Stimulated activated CD4-positive, alpha-beta T cell treated with anti-CD3 and anti-CD28 coated beads, Interleukin-1b, Interleukin-23, amount 100 ng/mL, for 48 hours (primary cell): ENCODE data around the gene MYBPC2.
A peak's percentile ranks its signal among the peaks of the same experiment; 100 is the strongest.

ENCODE experiments used
- DNase-seq: peaks from one replicate; pipeline ENCODE4 v3.0.0-alpha.2; 2020

Gene MYBPC2

GRCh38 chr19:50482271-50482855, 49.7 kb downstream of the MYBPC2 start:
- no peak for DNase-seq

GRCh38 chr19:50482916-50483315, 50.2 kb downstream of the MYBPC2 start:
- no peak for DNase-seq

DNA sequence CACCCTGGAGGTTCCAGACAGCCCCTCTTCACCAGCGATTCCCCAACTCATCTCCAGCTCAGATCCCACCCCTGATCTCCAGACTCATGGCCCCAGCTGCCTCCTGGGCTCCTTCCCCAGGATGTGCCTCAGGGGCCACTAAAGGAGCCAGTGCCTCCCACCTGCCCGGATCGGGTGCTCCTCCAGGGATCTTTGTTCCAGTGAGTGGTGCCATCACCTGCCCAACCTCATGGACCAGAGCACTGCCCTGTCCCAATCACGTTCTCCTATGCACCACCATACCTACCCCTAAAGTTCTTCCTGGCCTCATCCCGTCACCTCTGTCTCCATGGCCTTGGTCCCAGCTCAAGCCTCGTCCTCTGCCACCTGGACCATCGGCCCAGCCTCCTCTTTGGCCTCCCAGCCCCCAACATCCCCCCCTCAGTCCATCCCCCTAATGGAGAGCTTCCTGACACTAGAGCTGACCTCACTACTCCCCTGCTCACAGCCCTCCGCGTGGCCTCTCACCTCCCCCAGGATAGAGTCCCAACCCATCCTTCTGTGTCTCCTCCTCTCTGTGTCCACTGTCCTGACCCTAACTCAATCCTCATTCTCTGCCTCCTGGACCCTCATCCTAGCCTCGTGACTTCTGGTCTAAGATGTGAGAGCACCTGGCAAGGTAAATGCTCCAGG, 52.7 kb downstream of the MYBPC2 start:
- no peak for DNase-seq

DNA sequence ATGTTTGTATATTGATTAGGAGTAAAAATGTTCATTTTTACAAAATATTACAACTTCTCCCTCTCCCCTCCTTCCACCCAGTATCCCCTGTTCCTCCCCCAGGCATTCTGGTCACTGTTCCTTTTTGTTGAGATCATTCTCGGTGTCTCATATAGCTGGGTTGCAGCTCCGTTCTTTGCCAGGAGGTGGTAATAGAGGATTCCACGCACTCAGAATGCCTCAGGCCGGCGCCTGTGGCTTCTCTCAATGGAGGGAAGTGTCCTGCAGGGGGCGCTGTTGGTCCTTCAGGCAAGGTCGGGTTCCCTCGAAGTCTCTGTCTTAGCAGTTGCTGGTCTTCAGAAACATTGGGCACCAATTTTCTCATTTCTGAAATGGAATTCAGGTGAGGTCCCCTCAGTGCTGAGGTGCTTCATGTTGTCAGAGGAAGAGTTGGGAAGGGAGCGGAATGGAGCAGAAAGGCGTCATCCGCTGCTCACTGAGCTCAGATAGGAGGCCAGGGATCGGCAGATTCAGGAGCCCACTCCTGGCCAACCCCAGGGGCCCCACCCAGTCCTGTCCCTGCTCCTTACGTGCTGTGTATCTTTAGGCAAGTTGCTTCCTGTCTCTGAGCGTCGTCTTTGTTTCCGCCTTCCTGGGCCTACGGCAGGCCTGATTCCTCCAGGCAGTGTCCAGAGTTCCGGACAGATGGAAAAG, 54.3 kb downstream of the MYBPC2 start:
- peak; percentile 84 for DNase-seq

DNA sequence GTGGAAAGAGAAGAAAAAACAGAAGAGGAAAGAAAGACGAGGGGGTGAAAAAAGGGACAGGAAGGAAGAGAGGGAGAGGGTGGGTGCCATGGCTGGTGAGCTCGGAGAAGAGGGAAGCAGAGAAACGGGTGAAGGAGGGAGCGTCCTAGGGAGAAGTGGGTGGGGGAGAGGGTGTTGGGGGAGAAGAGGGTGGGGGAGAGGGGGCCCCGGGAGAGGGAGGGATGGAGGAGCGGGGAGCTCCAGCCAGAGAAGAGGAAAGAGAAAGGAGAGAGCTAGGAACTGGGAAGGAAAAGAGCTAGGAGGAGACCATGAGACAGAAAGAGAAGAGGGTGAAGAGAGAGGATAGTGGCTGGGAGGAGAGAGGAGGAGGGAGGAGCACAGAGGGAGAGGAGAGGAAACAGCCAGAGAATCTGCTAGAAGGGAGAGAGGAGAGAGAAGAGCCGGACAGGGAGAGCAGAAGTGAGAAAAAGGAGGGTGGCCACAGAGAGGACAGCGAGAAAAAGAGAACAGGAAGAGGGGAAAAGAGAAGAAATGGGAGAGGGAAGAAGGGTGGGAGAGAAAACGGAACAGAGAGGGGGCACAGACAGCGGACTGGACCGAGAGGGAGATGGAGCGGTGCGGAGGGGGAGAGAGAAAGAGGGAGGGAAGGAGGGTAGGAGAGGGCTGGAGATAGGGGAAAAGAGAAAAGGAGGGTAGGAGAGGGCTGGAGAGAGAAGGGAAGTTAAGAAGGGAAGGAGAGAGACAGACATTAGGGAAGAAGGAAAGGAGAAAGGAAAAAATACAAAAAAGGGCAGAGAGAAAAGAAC, 55.9 kb downstream of the MYBPC2 start:
- no peak for DNase-seq

DNA sequence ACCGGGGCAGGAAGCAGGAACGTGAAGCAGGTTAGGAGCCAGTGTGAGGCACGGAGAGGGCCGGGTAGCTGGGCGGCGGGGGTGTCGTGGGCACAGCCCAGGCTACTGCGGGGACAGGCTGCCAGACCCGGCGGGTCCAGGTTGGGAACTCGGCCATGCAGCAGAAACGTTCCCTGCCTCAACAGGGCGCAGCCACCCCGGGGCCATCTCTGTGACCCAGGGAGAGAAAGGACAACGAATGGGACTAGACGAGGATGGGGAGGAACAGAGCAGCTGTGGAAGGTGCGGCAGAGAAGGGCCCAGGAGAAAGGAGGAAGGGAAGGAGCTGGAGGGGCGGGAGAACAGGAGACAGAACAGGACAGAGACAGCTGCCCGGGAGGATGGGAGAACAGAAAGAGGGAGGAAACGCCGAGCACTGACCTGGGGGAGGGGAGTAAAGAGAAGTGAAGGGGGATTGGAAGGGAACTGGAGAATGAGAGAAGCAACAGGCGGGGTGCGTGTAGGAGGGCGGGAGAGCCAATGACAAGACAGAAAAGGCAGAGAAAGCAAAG, 56.8 kb downstream of the MYBPC2 start:
- no peak for DNase-seq

DNA sequence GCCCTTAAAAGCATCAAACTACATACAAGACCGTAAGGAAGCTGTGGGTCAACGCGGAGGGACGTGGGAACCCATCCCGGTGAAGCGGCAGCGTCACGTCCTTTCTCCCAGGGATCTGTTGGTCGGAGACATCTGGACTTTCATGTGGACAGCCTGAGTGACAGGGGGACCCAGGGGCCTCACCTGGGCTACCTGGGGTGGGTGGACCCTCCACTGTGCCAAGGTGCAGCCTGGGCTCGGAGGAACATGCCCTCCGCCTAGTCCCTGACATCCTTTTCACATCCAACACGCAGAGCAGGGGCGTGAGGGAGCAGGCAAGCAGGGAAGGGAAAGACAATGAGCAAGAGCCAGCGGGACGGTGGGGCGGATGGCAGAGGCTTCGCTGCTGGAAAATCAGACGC, 57.7 kb downstream of the MYBPC2 start:
- DNase-seq, result no peak

DNA sequence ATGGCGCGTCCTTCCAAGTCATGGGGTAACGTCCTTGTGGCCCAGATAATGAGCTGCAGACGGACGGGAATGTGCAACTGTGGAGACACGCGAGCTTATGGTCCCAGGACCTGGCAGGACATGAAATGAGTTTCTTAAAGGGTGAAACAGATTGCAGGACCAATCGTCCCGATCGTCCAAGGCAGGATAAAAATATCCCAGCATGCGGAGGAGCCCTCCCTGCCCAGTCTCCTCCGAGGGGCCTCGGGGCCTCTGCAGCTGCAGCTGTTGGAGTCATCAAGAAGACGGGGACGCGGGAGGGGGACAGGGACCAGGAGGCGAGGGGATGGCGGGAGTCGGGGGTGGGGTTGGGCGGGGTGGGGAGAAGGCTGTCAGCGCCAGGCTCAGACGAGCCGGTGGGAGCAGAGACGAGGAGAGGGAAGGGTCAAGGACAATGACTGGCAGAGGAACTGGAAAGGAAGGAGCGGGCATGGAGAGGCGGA, 58.3 kb downstream of the MYBPC2 start:
- DNase-seq, result no peak

- DNase-seq, result peak; percentile 46
These were observed 59.8 kb downstream of the MYBPC2 start for GRCh38 chr19:50492303-50493052.

DNA sequence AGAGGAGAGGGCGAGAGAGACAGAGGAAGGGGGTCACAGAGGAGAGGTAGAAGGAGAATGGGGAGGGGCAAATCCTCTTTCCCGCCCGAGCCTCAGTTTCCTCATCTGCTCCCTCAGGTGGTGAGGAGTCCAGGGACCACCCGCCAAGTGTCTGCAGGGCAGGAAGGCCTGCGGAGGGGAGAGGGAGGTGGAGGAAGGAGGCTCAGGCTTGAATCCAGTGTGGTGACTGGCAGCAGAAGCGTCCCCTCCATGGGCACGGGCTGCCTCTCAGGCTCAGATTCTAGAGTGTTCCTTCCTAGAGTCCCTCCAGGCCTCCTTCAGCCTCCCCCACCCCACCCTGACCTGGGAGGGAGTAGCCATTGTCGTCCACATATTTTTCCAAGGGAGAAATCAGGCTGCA, 60.5 kb downstream of the MYBPC2 start:
- DNase-seq, result no peak

DNA sequence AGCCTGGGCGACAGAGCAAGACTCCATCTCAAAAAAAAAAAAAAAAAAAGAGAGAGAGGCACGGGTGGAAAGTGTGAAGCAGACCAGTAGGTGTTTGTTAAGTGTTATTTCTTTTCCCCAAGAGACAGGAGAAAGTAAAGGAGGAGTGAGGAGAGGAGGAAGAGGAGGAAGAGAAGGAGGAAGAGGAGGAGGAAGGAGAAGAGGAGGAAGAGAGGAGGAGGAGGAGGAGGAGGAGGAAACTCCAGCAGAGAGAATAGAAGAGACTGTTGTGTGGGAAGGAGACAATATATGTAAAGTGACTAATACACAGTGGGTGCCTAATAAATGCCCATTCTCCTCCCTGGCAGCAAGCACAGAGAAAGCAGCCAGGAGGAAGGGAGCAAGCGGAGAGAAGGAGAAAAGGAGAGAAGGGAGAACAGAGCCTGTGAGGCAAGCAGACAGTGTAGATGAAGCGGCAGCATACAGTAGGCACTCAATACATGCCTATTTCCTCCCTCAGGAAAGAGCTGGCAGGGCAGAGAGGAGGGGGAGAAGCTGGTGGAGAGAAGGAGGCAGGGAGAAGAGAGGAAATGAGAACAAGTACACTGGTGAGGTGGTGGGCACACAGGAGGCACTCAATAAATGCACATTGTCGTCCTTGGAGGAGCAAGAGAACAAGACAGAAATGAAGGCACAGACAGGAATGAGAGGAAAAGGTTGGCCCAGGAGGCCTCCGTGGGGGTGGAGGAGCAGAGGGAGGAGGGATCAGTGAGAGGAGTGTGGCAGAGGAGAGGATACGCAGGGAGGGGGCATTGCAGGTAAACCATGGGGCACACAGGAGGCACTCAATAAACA, 61.7 kb downstream of the MYBPC2 start:
- DNase-seq, result no peak

- DNase-seq, result no peak
These were observed 62.4 kb downstream of the MYBPC2 start for GRCh38 chr19:50495020-50495531.

DNA sequence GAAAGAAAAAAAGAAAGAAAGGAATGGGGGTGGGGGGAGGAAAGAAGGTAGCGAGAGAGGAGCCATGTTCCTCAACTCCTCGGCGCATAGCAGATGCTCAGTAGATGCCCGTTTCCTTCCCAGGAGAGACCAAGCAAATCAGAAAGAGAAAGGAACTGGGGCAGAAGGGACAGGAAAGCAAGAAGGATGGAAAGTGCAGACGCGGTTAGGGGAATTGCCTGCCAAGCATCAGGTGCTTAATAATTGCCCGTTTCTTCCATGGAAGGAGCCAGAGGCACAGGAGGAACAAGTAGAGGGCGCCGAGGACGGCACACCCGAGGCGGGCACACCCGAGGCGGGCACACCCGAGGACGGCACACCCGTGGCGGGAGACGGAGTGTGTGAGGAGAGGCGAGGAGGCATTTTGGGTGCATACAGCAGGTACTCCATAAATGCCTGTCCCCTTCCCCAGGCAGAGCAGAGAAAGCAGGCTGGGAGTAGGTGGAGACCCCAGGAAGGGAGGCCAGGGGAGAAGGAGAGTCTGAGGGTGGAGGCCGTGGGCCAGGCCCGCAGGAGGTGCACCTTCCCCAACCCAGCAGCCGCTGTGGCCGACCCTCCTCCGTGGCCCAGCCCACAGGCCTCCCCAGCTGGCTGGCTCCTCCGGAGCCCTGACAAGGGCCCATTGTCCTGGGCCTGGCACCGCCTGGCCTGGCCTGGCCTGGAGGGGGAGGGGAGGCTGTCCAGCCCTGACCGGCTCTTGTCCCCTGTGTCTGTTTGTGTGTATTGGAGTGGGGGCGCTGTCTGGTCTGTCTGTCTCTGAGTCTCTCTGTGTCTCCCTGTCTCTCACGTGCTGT, 63.7 kb downstream of the MYBPC2 start:
- DNase-seq, result no peak

DNA sequence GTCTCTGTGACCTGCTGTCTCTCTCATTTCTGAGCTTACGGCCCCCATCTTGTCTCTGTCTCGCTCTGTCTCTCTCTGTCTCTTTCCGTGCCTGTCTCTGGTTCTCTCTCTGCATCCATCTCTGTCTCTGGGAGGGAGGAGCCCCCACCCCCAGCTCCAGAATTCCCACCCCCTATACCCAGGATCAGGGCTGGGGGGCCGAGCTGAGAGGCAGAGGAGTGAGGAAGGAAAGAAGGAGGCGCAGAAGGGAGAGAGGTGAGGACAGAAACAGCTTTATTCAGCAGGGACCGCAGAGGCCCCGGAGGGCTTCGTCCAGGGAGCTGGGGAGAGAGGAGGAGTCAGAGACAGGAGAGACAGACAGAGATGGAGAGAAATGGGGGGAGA, 64.3 kb downstream of the MYBPC2 start:
- no peak for DNase-seq

- DNase-seq, result no peak
These were observed 65.7 kb downstream of the MYBPC2 start for GRCh38 chr19:50498219-50499056.

- no peak for DNase-seq
These were observed 67.5 kb downstream of the MYBPC2 start for GRCh38 chr19:50500060-50500752.

- DNase-seq, result no peak
These were observed 68.1 kb downstream of the MYBPC2 start for GRCh38 chr19:50500753-50501151.

DNA sequence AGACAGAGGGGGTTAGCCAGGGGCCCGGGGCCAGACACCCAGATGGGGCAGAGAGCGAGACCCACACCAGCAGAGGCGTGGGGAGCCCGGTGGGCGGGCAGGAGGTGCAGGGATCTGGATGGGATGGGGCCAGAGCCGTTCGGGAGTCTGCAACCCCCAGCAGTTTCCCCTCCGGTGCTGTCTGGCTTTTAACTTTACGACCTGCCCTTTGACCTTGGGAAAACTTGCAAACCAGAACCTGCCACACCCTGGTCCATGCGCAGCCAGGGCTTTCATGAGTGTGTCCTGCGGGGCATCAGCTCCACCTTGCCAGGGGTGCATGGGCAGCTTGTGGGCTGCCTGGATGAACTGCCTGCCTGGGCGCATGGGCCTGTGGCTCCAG, 68.5 kb downstream of the MYBPC2 start:
- no peak for DNase-seq
